ENCODE data around the gene NMNAT2.

NMNAT2 gene

DNA sequence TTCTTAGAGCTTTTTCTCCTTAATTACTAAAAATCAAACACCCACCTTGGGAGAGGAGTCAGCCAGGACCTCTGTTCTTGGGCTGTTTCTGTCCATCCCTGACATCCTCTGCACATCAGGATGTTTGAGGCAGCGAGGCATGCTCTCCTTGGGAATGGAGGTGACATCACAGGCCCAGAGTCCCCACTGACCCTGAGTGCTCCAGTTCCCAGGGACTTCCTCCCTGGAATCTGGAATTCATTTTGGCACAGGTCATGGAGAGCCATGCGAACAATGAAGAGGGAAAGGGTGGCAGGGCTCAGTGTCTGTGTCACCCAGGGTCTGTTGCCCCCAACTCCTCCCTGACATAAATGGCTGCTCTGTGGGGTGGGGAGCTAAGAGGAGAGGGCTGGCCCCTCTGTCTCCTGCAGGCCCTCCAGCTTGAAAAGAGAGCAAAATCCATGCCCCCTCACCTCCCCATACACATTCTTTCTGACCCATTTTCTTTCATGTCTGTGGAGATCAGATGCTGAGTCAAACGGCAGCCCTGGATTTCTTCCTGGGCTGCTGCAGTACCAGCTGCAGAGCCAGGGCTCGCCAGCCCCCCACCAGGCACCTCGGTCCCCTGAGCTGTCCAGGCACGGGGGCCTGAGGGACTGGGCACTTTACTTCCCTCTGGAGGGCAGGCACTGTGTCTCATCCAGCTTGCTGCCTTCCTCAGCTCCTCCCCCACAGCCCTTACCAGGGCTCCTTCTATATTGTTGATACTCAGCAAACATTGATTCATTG lies 102.0 kb downstream of the NMNAT2 start:
- DNase-seq (ENCODE audit: low read depth, low spot score), result no peak

DNA sequence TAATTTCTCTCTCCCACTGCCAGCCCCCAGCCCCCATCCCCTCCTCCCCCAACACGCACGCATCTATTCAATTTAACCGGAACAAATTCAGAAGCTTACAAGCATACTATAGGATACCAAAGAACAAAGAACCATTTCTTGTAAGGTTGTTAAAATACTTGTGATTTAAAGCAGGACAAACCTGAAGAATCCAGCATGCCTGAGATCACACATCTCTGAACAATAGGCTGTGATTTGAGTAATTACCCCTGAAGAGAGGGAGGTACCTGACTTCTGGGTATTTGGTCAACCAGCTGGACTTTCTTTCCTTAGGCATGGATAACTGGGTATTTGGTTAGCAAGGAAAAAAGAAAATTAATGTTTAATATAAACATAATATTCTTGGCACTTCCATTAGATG lies 105.1 kb downstream of the NMNAT2 start:
- DNase-seq (ENCODE audit: low read depth, low spot score), result no peak

DNA sequence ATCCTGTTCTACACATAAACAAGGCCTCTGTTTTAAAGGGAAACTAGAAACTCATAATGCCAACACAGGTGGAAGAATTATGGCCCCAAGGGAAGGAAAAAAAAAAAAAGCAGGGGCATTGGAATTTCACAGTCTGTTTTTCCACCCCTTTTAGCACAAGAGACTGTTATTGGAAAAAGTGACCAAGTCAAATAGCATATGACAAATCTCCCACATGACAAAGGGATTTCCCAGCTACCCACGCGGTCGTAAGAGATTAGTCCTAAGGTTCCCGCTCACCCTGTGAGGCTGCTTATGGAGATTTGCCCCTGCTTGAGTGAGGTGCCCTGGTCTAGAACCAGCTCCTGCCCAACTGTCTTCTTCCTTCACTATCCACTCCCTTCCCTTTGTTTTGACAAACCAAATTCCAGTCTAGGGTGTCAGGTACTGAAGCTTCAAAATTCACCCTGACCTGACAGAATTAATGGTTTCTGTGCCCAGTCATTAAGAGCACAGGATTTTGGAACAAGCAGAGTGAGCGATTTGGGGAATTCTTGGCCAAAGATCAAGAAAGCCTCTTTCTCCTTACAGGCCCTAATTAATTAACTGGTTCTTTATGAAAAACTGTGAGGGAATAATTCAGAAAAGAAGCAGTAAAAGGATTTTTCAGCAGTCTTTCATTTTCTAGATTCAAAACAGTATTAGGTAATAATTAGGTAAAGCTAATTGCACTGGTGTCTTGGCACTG lies 107.3 kb downstream of the NMNAT2 start:
- no peak for DNase-seq (ENCODE audit: low read depth, low spot score)

- DNase-seq (ENCODE audit: low read depth, low spot score), result no peak
Observed at GRCh38 chr1:183308719-183309118, 109.5 kb downstream of the NMNAT2 start.

GRCh38 chr1:183306317-183307042 lies 111.7 kb downstream of the NMNAT2 start:
- no peak for DNase-seq (ENCODE audit: low read depth, low spot score)

DNA sequence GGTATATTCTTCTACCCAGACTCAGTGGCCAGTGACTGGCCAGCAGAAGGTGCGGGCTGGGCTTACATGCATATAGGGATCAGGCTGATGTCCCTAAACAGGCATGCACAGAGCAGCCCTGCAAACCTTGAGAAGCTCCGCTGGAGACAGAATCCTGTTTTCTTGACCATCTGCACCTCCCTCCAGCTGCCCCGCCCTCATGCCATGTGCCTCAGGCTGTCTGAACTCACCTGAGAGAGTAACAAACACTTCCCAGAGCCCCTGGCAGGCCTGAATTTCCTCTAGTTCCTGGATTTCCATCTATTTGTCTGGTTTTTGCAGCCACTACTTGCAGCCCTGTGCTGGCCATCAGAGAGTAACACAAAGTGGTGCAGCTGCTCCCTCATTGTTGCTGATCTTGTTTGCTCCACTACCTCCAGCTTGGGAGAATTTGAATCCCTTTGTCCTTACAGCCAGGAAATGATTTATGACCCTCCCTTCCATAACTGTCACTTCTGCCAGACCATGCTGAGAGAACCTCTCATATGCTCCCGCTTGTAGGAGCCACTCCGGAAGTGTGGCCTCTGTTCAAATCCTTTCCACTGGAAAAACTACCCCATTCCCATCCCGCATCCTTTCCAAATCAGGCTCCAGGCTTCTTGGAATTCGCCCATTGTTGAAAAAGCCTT lies 113.6 kb downstream of the NMNAT2 start:
- no peak for DNase-seq (ENCODE audit: low read depth, low spot score)

- DNase-seq (ENCODE audit: low read depth, low spot score), result no peak
Observed at GRCh38 chr1:183303901-183304300, 114.3 kb downstream of the NMNAT2 start.

DNA sequence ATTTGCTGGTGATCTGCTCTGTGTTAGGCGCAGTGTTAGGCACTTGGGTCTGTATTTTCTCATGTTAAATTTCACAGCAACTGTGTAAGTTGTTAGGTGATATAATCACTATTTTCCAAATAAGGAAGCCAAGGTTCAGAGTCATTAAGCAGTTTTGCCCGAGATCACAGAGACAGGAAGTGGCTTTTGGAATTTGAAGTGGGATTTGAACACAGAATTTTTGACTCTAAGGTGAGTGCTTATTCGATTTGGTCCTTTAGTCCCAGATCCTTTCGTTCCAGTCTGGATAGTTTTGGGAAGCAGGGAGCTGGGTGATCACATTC lies 114.9 kb downstream of the NMNAT2 start:
- no peak for DNase-seq (ENCODE audit: low read depth, low spot score)

- DNase-seq (ENCODE audit: low read depth, low spot score), result no peak
Observed at GRCh38 chr1:183302452-183303322, 115.5 kb downstream of the NMNAT2 start.

DNA sequence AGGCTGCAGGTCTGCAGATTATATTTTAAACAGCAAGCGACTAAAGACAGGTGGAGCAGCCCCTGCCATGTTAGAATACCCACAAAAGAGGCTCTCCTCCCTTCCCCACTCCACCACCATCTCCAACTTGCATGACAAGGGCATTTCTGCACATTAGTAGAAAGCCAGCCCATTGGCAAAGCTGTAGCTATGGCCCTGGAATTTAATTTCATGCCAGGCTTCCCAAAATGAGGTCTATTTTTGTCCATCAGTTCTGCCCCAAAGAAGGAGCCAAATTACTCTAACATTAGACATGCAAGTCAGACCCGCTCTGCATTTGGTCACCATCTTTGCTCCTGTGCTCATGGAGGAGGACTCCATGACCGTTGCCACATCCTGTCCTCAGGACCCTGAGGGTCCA lies 116.9 kb downstream of the NMNAT2 start:
- DNase-seq (ENCODE audit: low read depth, low spot score), result no peak

- no peak for DNase-seq (ENCODE audit: low read depth, low spot score)
Observed at GRCh38 chr1:183300828-183301227, 117.4 kb downstream of the NMNAT2 start.

GRCh38 chr1:183300395-183300794 lies 117.8 kb downstream of the NMNAT2 start:
- DNase-seq (ENCODE audit: low read depth, low spot score), result no peak

DNA sequence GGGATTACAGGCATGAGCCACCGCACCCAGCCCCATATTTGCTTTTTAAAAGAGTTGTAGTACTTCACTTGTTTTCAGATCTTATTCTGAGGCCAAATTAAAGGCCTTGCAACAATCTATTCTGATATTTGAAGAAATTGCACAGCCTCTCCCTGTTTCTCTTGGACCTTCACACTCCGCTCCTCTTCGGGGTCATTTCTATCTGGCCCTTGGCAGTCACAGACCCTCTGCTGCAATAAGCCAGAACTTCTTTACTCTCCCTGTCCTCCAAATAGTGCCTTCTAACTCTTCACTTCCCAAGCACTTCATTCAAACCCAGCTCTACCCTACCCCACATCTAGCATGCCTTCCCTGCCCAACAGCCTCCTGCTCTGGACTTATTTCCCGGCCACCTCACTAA lies 121.4 kb downstream of the NMNAT2 start:
- no peak for DNase-seq (ENCODE audit: low read depth, low spot score)

DNA sequence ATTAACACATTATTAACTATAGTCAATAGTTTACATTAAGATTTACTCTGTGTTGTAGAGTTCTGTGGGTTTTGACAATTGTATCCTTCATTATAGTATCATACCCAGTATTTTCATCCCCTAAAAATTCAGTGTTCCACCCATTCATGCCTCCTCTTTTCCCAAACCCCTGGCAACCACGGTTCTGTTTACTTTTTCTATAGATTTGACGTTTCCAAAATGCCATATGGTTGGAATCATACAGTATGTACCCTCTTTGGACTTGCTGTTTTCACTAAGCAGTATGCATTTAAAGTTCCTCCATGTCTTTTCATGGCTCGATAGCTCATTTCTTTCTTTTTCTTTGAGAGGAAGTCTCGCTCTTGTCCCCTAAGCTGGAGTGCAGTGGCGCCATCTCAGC lies 122.7 kb downstream of the NMNAT2 start:
- DNase-seq (ENCODE audit: low read depth, low spot score), result no peak

DNA sequence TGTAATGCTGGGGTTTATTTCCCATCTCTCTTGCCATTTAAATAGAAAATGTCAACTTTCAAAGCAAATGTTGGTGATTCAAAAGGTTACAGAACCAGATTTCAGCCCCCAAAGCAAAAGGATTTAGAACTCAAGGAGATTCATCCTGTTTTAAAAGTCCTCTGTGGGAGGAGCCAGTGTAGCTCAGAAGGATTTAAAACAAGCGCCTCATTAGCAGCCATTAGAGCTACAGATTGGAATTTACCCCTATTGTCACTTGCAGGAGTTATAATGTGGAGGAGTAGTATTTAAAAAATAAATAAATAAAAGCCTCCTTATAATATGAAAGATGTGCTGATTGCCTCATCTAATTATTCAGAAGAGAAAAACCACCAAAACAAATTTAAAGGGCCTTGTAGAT lies 124.3 kb downstream of the NMNAT2 start:
- no peak for DNase-seq (ENCODE audit: low read depth, low spot score)

DNA sequence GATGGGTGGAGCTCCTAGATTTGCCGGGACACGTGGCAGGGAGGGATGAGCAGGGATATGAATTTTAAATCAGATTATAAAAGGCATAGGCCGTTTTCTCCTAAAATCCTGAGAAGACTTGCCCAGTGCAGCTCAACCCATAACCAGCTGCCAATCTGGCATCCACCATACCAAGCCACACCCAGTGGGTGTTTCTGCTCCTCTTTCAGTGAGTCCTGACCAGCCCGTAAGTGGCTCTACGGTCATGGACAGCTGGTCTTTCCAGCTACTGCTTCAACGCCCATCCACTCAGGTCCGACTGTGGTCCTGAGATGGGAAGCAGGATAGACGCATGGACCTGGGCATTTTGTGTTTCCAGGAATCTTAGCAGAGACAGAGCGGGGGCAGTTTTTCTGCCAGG lies 124.9 kb downstream of the NMNAT2 start:
- no peak for DNase-seq (ENCODE audit: low read depth, low spot score)

GRCh38 chr1:183291802-183292514 lies 126.2 kb downstream of the NMNAT2 start:
- DNase-seq (ENCODE audit: low read depth, low spot score), result no peak

- DNase-seq (ENCODE audit: low read depth, low spot score), result no peak
Observed at GRCh38 chr1:183291216-183291762, 126.9 kb downstream of the NMNAT2 start.

DNA sequence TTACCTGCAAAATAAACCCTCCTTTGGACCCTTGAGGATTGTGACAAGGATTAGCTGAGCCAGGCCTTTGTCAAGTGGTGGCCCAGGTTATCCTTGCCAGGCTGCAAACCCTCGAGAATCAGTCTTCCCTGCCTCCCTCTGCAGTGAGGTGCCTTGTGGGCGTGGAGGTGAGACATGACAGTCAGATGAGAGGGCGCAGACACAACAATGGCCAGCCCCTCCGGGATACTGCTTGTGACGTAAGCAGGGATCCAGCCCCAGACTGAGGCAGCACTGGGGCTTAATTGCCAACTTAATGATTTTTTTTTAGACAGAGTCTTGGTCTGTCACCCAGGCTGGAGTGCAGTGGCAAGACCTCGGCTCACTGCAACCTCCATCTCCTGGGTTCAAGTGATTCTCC lies 127.6 kb downstream of the NMNAT2 start:
- no peak for DNase-seq (ENCODE audit: low read depth, low spot score)

DNA sequence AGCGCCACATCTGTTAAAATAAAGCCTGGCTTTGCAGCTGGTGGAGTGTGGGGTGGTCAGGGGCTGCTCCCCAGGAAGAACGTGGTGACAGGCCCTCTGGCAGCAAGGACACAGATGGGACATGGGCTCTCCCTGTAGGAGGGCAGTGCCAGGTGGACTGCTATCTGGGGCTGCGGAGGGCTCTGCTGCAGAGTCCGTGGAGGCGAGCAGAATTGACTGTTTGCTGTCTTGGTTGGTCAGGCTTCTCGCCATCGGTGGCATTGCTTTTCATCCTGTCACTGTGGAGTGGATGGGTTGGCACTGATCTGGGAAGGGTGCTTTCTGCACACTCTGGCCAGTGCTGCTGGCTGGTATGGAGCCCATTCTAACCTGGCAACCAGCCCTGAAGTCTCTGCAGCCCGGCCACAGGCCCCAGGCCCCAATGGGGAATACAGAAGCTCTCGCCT lies 129.1 kb downstream of the NMNAT2 start:
- DNase-seq (ENCODE audit: low read depth, low spot score), result no peak
